Ascending aorta (tissue), 2 donors: Measurements from ENCODE around the gene FMN1. TPM values are rescaled to one million over a fixed set of nuclear protein-coding genes. Genes with fewer than 3 reads are reported as not detected.

Experiments
- DNase-seq, 2 donors: peaks; one replicate each; pipeline ENCODE4 v3.0.0-alpha.2; 2019; ENCODE audit warnings: low spot score in 2 of 2
- H3K27ac ChIP-seq, 2 donors: fragments of 200-600 bp; sonication (generic); one replicate each; pipeline ENCODE4 v1.5.1; 2016 to 2017; ENCODE audit warnings: mild to moderate bottlenecking in 1 of 2
- H3K27me3 ChIP-seq: fragments of 200-600 bp; sonication (generic); one replicate; pipeline ENCODE4 v1.5.1; 2017
- H3K36me3 ChIP-seq, 2 donors: fragments of 200-600 bp; sonication (generic); one replicate each; pipeline ENCODE4 v1.5.1; 2016
- H3K4me1 ChIP-seq, 2 donors: fragments of 200-600 bp; sonication (generic); one replicate each; pipeline ENCODE4 v1.5.1; 2016 to 2017; ENCODE audit warnings: mild to moderate bottlenecking in 1 of 2
- H3K4me3 ChIP-seq, 2 donors: fragments of 200-600 bp; sonication (generic); one replicate each; pipeline ENCODE4 v1.5.1; 2016 to 2017; ENCODE audit warnings: mild to moderate bottlenecking in 1 of 2
- H3K9me3 ChIP-seq, 2 donors: fragments of 200-600 bp; sonication (generic); one replicate each; pipeline ENCODE4 v1.5.1; 2016
- intact Hi-C: fragments of 100-400 bp; cut with DNase I; formaldehyde crosslinking; loops from one replicate; pipeline ENCODE4 v1.15.1; 2023
- total RNA-seq: library from RNA; depleted of rRNA; stranded (reverse); fragments of >200 nt; gene quantifications from one replicate; pipeline ENCODE4 v1.1.0, GENCODE V29; 2016
- TF ChIP-seq, protein P1 (sequence below), 3 experiments: fragments of 200-600 bp in 2 of 3; fragments of 450-650 bp in 1 of 3; sonication (generic) in 2 of 3; IDR thresholded peaks; one replicate each; pipeline ENCODE4 v1.5.1; 2016 to 2019; ENCODE audit warnings: antibody characterized with exemption in 3 of 3, mild to moderate bottlenecking in 1 of 3, moderate library complexity in 1 of 3

FMN1 gene
- total RNA-seq, 1 donor from 2014 or later: 4.3 TPM

DNA sequence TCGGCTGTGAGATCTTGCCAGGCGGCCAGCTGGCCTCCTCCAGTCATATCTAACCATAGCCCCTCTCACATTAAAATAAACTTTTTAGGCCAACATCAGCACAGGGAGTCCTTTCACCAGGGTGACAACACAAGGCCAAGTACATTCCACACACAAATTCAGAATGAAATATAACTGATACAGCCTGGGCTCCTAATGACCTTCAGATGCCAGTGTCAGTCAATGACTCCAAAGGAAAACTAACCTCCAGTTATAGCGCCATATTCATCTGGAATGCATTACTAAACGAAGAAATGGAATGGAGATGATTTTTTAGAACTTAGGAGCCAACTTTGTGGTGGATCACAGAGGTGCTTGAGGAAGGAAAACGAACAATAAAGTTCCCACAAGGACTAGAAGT is 271.3 kb downstream of the FMN1 start:
- H3K4me3 ChIP-seq: no peak overlapping the region
- no peaks in the 10 kb centered on the region for H3K36me3 ChIP-seq
- no peaks in the 10 kb centered on the region for H3K9me3 ChIP-seq
- H3K4me1 ChIP-seq: no peaks in the 10 kb centered on the region
- H3K27ac ChIP-seq: no peak overlapping the region
- H3K27me3 ChIP-seq: no peaks in the 10 kb centered on the region
- intact Hi-C loops: no loop called here
- TF ChIP-seq, protein P1, sequence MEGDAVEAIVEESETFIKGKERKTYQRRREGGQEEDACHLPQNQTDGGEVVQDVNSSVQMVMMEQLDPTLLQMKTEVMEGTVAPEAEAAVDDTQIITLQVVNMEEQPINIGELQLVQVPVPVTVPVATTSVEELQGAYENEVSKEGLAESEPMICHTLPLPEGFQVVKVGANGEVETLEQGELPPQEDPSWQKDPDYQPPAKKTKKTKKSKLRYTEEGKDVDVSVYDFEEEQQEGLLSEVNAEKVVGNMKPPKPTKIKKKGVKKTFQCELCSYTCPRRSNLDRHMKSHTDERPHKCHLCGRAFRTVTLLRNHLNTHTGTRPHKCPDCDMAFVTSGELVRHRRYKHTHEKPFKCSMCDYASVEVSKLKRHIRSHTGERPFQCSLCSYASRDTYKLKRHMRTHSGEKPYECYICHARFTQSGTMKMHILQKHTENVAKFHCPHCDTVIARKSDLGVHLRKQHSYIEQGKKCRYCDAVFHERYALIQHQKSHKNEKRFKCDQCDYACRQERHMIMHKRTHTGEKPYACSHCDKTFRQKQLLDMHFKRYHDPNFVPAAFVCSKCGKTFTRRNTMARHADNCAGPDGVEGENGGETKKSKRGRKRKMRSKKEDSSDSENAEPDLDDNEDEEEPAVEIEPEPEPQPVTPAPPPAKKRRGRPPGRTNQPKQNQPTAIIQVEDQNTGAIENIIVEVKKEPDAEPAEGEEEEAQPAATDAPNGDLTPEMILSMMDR (IDR thresholded peaks at IDR 0.05): no peak
- DNase-seq: no peak

DNA sequence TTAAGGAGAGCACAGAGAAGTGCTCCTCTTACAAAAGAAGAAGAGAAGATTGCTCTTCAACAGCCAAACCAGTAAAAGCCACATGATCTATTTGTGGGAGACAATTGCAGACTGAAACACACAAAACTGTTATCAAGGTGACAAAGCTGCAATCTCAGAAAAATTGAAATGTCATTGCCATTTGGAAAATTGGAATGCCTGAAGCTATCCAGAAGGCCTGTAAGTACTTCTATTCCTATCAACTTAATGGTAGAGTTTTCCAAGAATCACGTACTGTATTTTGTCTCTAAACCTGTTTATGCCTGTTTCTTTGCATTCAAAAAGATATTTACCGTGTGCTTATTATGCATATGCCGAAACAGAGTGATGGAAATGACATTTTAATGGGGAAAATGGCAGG is 272.0 kb downstream of the FMN1 start:
- Histone ChIP-seq H3K4me3 (no peak overlapping the region), H3K27ac (no peak overlapping the region), H3K36me3 (no peaks in the 10 kb centered on the region), H3K4me1 (no peaks in the 10 kb centered on the region), H3K9me3 (no peaks in the 10 kb centered on the region), H3K27me3 (no peaks in the 10 kb centered on the region)
- TF ChIP-seq, protein P1 (IDR thresholded peaks at IDR 0.05): no peak
- no peak for DNase-seq
- intact Hi-C loops: no loop called here

GRCh38 chr15:32919749-32920414 is 274.6 kb downstream of the FMN1 start:
- Histone ChIP-seq H3K4me1 (no peaks in the 10 kb centered on the region), H3K4me3 (no peak overlapping the region), H3K36me3 (no peaks in the 10 kb centered on the region), H3K27ac (no peak overlapping the region), H3K27me3 (no peaks in the 10 kb centered on the region), H3K9me3 (no peaks in the 10 kb centered on the region)
- TF ChIP-seq, protein P1 (IDR thresholded peaks at IDR 0.05): no peak
- no peak for DNase-seq
- intact Hi-C loops: no loop called here

- TF ChIP-seq, protein P1 (IDR thresholded peaks at IDR 0.05): no peak
- DNase-seq: no peak
- Histone ChIP-seq H3K27ac (no peak overlapping the region), H3K4me1 (no peaks in the 10 kb centered on the region), H3K4me3 (no peak overlapping the region), H3K36me3 (no peaks in the 10 kb centered on the region), H3K9me3 (no peaks in the 10 kb centered on the region), H3K27me3 (no peaks in the 10 kb centered on the region)
- intact Hi-C loops: no loop called here
Measured at GRCh38 chr15:32918547-32918946, 276.0 kb downstream of the FMN1 start.

DNA sequence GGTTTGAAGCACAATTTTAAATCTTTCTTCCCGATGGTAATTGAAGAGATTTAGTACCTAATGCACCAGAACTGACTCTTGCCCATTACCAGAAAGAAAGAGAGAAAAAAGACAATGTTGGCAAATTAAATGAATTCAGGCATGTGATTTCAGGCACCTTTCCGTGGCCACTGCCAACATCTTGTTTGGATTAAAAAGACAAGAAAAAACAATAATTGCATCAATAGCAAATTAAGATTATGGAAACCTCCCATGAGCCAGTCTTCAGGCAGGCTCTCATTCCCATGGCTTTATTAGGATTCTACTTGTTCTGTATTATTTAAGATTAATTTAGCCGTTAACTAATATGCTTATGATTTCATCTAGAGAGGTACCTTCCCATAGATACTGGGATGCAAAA is 283.7 kb downstream of the FMN1 start:
- H3K27ac ChIP-seq: no peak overlapping the region
- intact Hi-C loops: no loop called here
- DNase-seq: no peak
- H3K4me1 ChIP-seq: no peaks in the 10 kb centered on the region
- H3K27me3 ChIP-seq: no peaks in the 10 kb centered on the region
- no peaks in the 10 kb centered on the region for H3K9me3 ChIP-seq
- H3K36me3 ChIP-seq: no peaks in the 10 kb centered on the region
- TF ChIP-seq, protein P1 (IDR thresholded peaks at IDR 0.05): no peak
- H3K4me3 ChIP-seq: no peak overlapping the region

DNA sequence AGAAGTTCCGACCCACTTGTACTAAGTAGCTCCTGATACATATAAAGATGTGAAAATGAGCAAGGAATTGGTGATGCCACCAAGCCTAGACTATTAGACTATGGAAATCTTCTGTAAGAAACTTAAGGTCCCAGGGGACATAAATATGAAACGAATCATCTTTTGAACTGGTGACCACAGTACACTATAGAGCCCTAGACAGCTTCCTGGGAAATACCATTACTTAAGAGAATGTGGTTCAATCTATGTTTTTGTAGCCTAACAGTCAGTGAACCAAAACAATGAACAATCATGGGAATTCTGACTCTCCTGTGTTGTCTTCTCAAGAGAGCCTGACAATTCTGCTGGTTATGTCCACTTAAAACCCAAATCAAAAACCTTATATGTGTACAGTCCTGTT is 285.1 kb downstream of the FMN1 start:
- H3K27me3 ChIP-seq: no peaks in the 10 kb centered on the region

More for the DNA sequence above, 285.1 kb downstream of the FMN1 start:
- Histone ChIP-seq H3K9me3 (no peaks in the 10 kb centered on the region), H3K4me3 (no peak overlapping the region), H3K4me1 (no peaks in the 10 kb centered on the region), H3K27ac (no peak overlapping the region), H3K36me3 (no peaks in the 10 kb centered on the region)
- TF ChIP-seq, protein P1 (IDR thresholded peaks at IDR 0.05): no peak
- no peak for DNase-seq
- intact Hi-C loops: no loop called here
